Parathyroid adenoma (tissue), 2 donors: ENCODE measurements around the gene TRABD2A.
A peak's percentile ranks its signal among the peaks of the same experiment; 100 is the strongest.

ENCODE experiments used
- H2AFZ ChIP-seq: fragments of 300-600 bp; sonication (generic); one replicate; pipeline ENCODE4 v1.7.0; 2017; ENCODE audit warnings: antibody characterized with exemption, mild to moderate bottlenecking
- H3K27ac ChIP-seq: fragments of 300-600 bp; sonication (generic); one replicate; pipeline ENCODE4 v1.7.0; 2017
- H3K27me3 ChIP-seq: fragments of 300-600 bp; sonication (generic); one replicate; pipeline ENCODE4 v1.7.0; 2017; ENCODE audit warnings: low read length; ENCODE audit not compliant: control insufficient read depth, insufficient read depth
- H3K36me3 ChIP-seq: fragments of 300-600 bp; sonication (generic); one replicate; pipeline ENCODE4 v1.7.0; 2017; ENCODE audit warnings: low read length; ENCODE audit not compliant: control insufficient read depth, insufficient read depth
- H3K4me1 ChIP-seq: fragments of 300-600 bp; sonication (generic); one replicate; pipeline ENCODE4 v1.7.0; 2017; ENCODE audit warnings: control low read depth
- H3K4me2 ChIP-seq: fragments of 300-600 bp; sonication (generic); one replicate; pipeline ENCODE4 v1.7.0; 2017; ENCODE audit warnings: low read length
- H3K4me3 ChIP-seq: fragments of 300-600 bp; sonication (generic); one replicate; pipeline ENCODE4 v1.7.0; 2017; ENCODE audit warnings: low read depth, low read length
- H3K79me2 ChIP-seq: fragments of 300-600 bp; sonication (generic); one replicate; pipeline ENCODE4 v1.7.0; 2017; ENCODE audit warnings: control low read depth
- H3K9ac ChIP-seq: fragments of 300-600 bp; sonication (generic); one replicate; pipeline ENCODE4 v1.7.0; 2017; ENCODE audit warnings: mild to moderate bottlenecking
- H3K9me3 ChIP-seq: fragments of 300-600 bp; sonication (generic); one replicate; pipeline ENCODE4 v1.7.0; 2017; ENCODE audit warnings: low read length; ENCODE audit not compliant: control insufficient read depth
- CTCF ChIP-seq: fragments of 300-600 bp; sonication (generic); IDR thresholded peaks from one replicate; pipeline ENCODE4 v1.7.0; 2017; ENCODE audit warnings: antibody characterized with exemption, mild to moderate bottlenecking
- donor health status: primary hyperparathyroidism.

TRABD2A gene

GRCh38 chr2:84881581-84882413 is 913 bp upstream of the TRABD2A start:
- no peaks in the 10 kb centered on the region for H3K79me2 ChIP-seq
- peak overlapping the region; percentile 75 for H3K4me2 ChIP-seq
- no peaks in the 10 kb centered on the region for H3K27me3 ChIP-seq
- H3K9me3 ChIP-seq, result no peaks in the 10 kb centered on the region
- H3K9ac ChIP-seq, result no peak overlapping the region
- no peak overlapping the region for H3K27ac ChIP-seq
- H2AFZ ChIP-seq, result peak overlapping the region; percentile 73
- peak; percentile 76 for TF ChIP-seq CTCF
- H3K36me3 ChIP-seq, result no peaks in the 10 kb centered on the region
- peak overlapping the region; percentile 66 for H3K4me3 ChIP-seq
- H3K4me1 ChIP-seq, result peaks cover 8% of the 10 kb centered on the region

DNA sequence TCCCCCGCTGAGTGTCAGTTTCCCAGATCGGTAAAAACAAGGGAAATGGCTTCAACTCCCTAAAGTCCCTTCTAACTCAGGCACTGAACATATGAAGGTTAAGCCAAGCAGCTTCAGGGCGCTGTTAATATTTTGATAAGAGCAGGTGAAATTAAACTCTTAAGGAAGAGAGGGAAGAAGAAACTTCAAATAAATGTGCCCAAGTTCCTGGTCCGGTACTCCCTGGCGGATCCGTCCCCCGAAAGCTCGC is 564 bp downstream of the TRABD2A start:
- peak overlapping the region; percentile 75 for H3K4me2 ChIP-seq
- no peak overlapping the region for H3K9ac ChIP-seq
- H3K27me3 ChIP-seq, result no peaks in the 10 kb centered on the region
- H3K36me3 ChIP-seq, result no peaks in the 10 kb centered on the region
- H2AFZ ChIP-seq, result peak overlapping the region; percentile 77
- no peak overlapping the region for H3K27ac ChIP-seq
- H3K4me3 ChIP-seq, result peak overlapping the region; percentile 66
- H3K79me2 ChIP-seq, result no peaks in the 10 kb centered on the region
- TF ChIP-seq CTCF, result no peak
- H3K4me1 ChIP-seq, result peaks cover 8% of the 10 kb centered on the region
- no peaks in the 10 kb centered on the region for H3K9me3 ChIP-seq

- no peak for TF ChIP-seq CTCF
- Histone ChIP-seq H2AFZ (peak overlapping the region; percentile 39), H3K9ac (no peak overlapping the region), H3K4me3 (peak overlapping the region; percentile 66), H3K27ac (no peak overlapping the region), H3K79me2 (no peaks in the 10 kb centered on the region), H3K4me2 (peak overlapping the region; percentile 75), H3K36me3 (no peaks in the 10 kb centered on the region), H3K4me1 (peaks cover 8% of the 10 kb centered on the region), H3K27me3 (no peaks in the 10 kb centered on the region), H3K9me3 (no peaks in the 10 kb centered on the region)
These were observed 1.1 kb downstream of the TRABD2A start for GRCh38 chr2:84879584-84880394.

DNA sequence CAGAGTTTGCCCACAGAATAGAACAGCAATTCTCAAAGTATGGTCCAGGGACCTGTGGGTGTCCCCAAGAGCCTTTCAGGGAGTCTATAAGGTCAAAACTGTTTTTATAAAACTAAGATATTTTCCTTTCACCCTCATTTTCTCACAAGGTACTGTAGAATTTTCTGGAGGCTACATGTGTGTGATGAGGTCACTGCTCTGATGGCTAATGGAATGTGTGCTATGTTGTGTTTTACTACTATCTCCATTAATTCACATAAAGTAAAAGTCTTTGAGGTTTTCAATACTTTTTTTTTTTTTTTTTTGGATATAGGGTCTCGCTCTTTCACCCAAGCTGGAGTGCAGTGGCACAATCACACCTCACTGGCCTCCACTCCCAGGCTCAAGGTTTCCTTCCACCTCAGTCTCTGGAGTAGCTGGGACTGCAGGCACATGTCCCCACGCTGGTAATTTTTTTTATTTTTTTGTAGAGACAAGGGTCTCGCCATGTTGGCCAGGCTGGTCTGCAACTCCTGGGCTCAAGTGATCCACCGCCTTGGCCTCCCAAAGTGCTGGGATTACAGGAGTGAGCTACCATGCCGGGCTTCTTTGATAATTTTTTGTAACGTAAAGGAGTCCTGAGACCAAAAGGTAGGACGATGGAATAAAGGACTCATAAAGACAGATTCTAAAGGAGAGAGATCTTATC is 1.8 kb downstream of the TRABD2A start:
- no peak for TF ChIP-seq CTCF
- peak overlapping the region; percentile 39 for H2AFZ ChIP-seq
- no peak overlapping the region for H3K4me3 ChIP-seq
- H3K27me3 ChIP-seq, result no peaks in the 10 kb centered on the region
- peaks cover 8% of the 10 kb centered on the region for H3K4me1 ChIP-seq
- H3K79me2 ChIP-seq, result no peaks in the 10 kb centered on the region
- H3K9me3 ChIP-seq, result no peaks in the 10 kb centered on the region
- no peaks in the 10 kb centered on the region for H3K36me3 ChIP-seq
- H3K4me2 ChIP-seq, result no peak overlapping the region
- no peak overlapping the region for H3K9ac ChIP-seq
- H3K27ac ChIP-seq, result no peak overlapping the region
